HG03103 (cell line): ENCODE results near the gene SMIM5.

Experiments used
- ATAC-seq: cut with Tn5 transposase; IDR thresholded peaks from one replicate; pipeline ENCODE4 v1.9.1; 2021; ENCODE audit warnings: low read depth; ENCODE audit not compliant: unreplicated experiment

The SMIM5 gene

GRCh38 chr17:75639327-75639726, 6.1 kb downstream of the SMIM5 start:
- ATAC-seq, result no peak

DNA sequence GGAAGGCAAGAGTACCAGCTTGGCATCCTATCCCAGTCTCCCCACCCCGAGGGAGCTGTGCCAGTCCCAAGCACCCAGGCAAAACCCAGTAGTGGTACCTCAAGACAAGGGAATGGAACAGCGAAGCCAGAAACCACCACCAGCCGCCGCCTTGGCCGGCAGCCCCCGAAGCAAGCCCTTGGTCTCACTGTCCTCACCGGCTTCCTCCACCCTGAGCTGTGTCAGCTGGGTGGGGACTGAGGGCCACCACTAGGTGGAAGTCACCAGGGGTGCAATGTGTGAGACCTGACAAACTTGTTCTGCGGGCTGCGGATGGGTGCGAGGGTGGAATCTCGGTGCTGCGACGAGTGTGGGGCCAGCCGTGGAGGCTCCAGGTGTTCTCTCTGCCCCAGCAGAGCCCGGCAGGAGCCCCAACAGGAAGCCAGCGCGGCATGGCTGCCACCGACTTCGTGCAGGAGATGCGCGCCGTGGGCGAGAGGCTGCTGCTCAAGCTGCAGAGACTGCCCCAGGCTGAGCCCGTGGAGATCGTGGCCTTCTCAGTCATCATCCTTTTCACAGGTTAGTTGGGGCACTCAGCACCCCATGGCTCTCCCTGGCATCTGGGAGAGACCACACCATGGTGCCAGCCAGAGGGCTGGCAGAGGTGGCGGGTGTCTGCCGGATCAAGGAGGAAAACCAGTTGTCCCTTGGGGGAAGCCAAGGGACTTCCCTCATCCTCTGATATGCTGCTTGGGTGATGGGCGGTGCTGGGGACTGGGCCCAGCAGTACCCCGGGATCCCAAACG, 6.7 kb downstream of the SMIM5 start:
- ATAC-seq, result no peak

DNA sequence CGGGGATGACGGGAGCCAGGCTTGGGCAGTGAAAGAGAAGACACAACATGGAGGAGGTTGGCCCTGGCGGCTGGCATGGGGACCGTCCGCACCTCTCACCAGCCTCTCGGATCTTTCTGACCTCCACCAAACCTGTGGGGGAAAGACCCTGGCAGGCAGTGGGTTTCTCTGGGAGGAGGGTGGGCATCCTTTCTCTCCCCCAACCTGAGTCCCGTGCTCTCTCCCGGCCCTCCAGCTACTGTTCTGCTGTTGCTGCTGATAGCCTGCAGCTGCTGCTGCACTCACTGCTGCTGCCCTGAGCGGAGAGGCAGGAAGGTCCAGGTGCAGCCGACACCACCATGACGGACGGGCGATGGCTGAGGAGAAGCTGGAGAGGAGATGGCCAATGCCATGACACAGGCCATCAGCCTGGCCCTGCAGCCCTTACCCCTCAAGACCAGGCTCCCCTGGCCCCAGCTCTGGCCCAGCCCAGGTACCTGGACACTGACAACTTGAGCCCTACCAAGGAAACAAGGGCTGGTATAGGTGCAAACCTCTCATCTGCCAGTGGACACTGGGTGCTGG, 7.4 kb downstream of the SMIM5 start:
- ATAC-seq, result no peak

DNA sequence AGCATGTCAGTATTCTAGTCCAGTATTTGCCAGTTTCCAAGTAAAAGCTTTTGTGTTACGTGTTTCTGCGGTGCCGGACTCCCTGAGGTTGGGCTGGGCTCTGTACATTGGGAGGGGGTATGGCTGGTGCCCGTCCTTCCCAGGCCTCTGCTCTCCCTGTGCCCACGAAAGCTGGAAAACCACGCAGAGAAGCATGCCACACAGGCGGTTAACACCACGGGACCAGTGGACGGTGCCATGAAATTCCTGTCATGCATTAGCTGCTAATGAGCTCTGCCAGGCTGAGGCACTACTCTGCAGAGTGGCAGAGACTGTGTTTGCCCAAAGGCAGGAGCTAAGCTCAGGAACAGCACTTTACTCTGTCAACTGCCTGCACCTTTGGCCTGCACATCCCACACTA, 8.1 kb downstream of the SMIM5 start:
- ATAC-seq, result no peak

GRCh38 chr17:75642182-75642783, 9.0 kb downstream of the SMIM5 start:
- no peak for ATAC-seq

DNA sequence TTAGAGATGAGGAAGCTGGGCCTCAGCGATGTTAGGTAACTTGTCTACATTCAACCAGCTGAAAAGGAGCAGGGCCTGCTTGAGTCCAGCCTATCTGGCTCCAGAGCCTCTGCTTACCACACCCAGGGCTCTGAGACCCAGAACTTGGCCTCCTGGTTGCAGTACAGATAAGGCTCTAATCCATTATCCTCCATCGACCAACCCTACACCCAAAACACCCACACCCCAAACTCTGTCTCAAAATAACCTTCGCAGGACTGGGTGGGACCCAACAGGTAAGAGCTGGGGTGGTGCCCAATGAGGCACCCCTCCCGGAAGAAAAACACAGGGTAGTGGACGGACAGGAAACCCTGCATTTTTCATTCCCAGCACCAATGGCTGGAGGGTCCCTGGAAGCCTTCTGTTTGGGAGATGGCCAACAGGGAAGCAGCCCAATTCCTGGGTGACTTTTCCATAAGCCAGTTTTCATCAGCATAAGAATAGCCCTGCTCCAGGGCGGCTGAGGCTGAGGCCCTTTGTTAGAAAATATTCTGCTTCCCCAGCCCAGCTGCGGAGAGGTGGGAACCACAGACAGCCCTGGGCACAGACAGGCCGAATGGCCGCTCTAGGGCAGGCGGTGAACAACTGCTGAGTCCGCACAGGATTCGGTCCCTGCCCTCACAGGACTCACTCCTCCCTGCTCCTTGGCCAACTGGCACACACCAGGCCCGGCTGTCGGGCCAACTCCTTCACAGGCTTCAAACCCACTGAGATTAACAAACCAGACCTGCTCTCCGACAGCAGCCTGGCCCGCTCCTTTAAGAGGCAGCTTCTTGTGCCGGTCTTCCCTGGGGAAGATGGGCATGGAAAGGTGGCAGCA, 9.8 kb downstream of the SMIM5 start:
- ATAC-seq, result no peak

DNA sequence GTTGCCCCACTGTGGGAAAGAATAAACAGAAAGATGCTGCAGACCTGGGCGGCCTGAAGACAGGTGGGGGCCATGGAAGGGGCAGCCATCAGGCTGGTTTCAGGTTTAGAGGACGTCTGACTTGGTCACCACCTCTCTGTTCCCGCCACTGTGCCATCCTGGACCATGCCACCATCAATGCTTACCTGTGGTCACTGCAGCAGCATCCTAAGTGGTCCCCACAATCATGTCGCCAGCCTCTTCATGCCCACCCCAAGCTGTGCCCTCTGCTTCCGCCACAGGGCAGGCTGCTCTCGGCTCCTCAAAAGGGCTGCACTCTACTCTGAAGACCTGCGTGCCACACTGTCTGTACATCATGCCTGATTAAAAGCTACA, 10.4 kb downstream of the SMIM5 start:
- ATAC-seq, result no peak

- ATAC-seq, result no peak
Measured at GRCh38 chr17:75645501-75645888, 12.3 kb downstream of the SMIM5 start.

- ATAC-seq, result no peak
Measured at GRCh38 chr17:75645889-75646637, 12.8 kb downstream of the SMIM5 start.

- ATAC-seq, result no peak
Measured at GRCh38 chr17:75646638-75646992, 13.4 kb downstream of the SMIM5 start.

DNA sequence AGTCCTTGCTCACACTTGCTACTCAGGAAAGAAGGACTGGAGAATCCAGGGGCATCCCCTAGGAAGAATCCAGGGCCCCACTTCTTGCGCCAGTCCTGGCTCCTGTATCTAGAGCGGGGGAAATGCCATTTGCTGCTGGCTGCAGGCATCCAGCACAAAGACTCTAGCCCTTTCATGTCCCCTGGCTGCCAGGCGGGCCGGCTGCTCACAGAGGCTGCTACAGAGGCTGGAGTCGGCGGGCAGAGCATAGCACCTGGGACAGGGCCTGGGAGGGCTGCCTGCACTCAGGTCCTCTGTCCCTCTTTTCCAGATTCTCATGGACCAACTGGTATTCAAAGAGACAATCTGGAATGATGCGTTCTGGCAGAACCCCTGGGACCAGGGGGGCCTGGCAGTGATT, 13.8 kb downstream of the SMIM5 start:
- ATAC-seq, result no peak

- ATAC-seq, result no peak
Measured at GRCh38 chr17:75647921-75648320, 14.7 kb downstream of the SMIM5 start.

- ATAC-seq, result no peak
Measured at GRCh38 chr17:75649687-75650086, 16.5 kb downstream of the SMIM5 start.

DNA sequence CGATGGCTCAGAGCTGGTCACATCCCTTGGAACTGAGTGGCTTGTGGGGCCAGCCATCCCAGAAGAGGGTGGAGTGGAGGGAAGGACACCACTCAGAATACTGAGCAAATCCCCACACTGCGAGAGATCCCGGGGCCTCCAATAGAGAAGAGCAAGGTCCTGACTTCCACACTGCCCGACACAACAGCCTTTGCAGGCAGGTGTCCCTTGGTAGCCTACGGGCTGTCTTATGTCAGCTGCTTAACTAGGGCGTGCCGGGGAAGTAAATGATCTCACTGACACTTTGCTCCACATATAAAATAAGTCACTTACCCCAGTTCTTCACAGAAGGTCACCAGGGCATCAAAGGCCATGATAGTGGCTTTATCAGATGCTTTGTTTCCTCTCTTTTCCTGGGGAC, 17.6 kb downstream of the SMIM5 start:
- no peak for ATAC-seq

- no peak for ATAC-seq
Measured at GRCh38 chr17:75652341-75652740, 19.1 kb downstream of the SMIM5 start.

- no peak for ATAC-seq
Measured at GRCh38 chr17:75652934-75653549, 19.8 kb downstream of the SMIM5 start.

DNA sequence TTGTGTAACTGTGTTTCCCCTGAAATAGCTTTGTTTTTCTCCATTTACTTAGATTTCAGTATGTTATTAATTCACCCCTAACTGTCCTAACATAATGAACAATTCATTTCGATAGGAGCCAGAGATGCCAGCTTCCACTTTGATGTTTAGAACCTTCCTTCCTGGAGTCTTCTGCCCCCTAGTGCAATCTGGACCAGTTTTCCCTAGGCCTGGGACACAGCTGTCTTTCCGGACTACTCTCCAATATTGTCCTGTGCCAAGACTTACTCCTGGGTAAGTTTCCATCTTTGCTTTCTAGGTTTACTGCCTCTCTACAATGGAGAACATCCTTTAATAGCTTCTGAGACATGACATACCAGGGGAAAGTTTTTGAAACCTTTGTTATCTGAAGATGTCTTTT, 20.9 kb downstream of the SMIM5 start:
- ATAC-seq, result no peak

- no peak for ATAC-seq
Measured at GRCh38 chr17:75658237-75658636, 25.0 kb downstream of the SMIM5 start.

DNA sequence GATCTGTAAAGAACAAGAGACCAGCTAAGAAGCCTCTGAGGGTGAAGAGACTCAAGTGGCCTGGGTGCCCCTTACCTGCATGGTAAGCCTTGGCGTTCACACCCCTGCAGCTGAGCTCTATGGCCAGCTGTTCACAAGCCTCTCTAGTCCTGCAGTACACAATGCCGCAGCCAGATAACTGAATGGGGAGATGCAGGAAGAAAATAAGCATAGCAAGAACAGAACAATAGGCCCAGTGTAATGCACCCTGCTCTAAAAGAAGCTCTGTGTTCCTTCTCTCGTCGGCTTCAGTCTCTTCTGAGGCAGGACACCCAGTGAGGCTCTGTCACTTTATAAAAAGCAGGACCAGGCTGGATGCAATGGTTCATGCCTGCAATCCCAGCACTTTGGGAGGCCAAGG, 28.3 kb downstream of the SMIM5 start:
- ATAC-seq, result no peak

GRCh38 chr17:75662511-75662910, 29.3 kb downstream of the SMIM5 start:
- ATAC-seq, result no peak
